Measurements from ENCODE around the gene MSMO1.
"Not testable (repeated sequence)": the region's sequence is repeated elsewhere in the genome, so short reads cannot be mapped to it uniquely, and the experiment has no call there.

Gene MSMO1

GRCh38 chr4:165331359-165331758, 3.9 kb downstream of the MSMO1 start:
- peak overlapping the region; percentile 56 for H3K9ac ChIP-seq (ENCODE audit: insufficient read length, low read depth)
- TF ChIP-seq YY1 (IDR thresholded peaks at IDR 0.05; ENCODE audit: insufficient read depth, insufficient read length) (no peak), ZNF274 (IDR thresholded peaks at IDR 0.05; ENCODE audit: low read depth, low read length) (no peak), SUZ12 (IDR thresholded peaks at IDR 0.05; ENCODE audit: extremely low read depth, insufficient read depth, insufficient read length) (no peak)

GRCh38 chr4:165331823-165332222, 4.4 kb downstream of the MSMO1 start:
- Histone ChIP-seq H3K9ac (ENCODE audit: insufficient read length, low read depth) (peak overlapping the region; percentile 56), H3K36me3 (ENCODE audit: insufficient read depth, insufficient read length, low read length) (peaks cover 34% of the 10 kb centered on the region), H3K27me3 (ENCODE audit: insufficient read depth, insufficient read length) (no peaks in the 10 kb centered on the region), H3K4me1 (ENCODE audit: insufficient read depth, insufficient read length) (no peaks in the 10 kb centered on the region), H3K4me3 (ENCODE audit: insufficient read length, low read depth) (peak overlapping the region; percentile 50), H3K9me3 (ENCODE audit: insufficient read depth, low read length) (no peaks in the 10 kb centered on the region)
- no peak for DNase-seq (ENCODE audit: low read depth, low spot score)
- TF ChIP-seq SUZ12 (IDR thresholded peaks at IDR 0.05; ENCODE audit: extremely low read depth, insufficient read depth, insufficient read length), result no peak
- TF ChIP-seq ZNF274 (IDR thresholded peaks at IDR 0.05; ENCODE audit: low read depth, low read length), result no peak
- TF ChIP-seq YY1 (IDR thresholded peaks at IDR 0.05; ENCODE audit: insufficient read depth, insufficient read length), result no peak

More at GRCh38 chr4:165331359-165331758, 3.9 kb downstream of the MSMO1 start:
- DNase-seq (ENCODE audit: low read depth, low spot score), result no peak
- Histone ChIP-seq H3K4me1 (ENCODE audit: insufficient read depth, insufficient read length) (no peaks in the 10 kb centered on the region), H3K9me3 (ENCODE audit: insufficient read depth, low read length) (no peaks in the 10 kb centered on the region), H3K36me3 (ENCODE audit: insufficient read depth, insufficient read length, low read length) (peaks cover 32% of the 10 kb centered on the region), H3K4me3 (ENCODE audit: insufficient read length, low read depth) (peak overlapping the region; percentile 50), H3K27me3 (ENCODE audit: insufficient read depth, insufficient read length) (no peaks in the 10 kb centered on the region)

GRCh38 chr4:165332502-165332901, 5.0 kb downstream of the MSMO1 start:
- Histone ChIP-seq H3K36me3 (ENCODE audit: insufficient read depth, insufficient read length, low read length) (peaks cover 39% of the 10 kb centered on the region), H3K9me3 (ENCODE audit: insufficient read depth, low read length) (no peaks in the 10 kb centered on the region), H3K9ac (ENCODE audit: insufficient read length, low read depth) (no peak overlapping the region), H3K4me3 (ENCODE audit: insufficient read length, low read depth) (peak overlapping the region; percentile 50), H3K4me1 (ENCODE audit: insufficient read depth, insufficient read length) (no peaks in the 10 kb centered on the region), H3K27me3 (ENCODE audit: insufficient read depth, insufficient read length) (no peaks in the 10 kb centered on the region)
- no peak for DNase-seq (ENCODE audit: low read depth, low spot score)
- TF ChIP-seq ZNF274 (IDR thresholded peaks at IDR 0.05; ENCODE audit: low read depth, low read length), result no peak
- TF ChIP-seq SUZ12 (IDR thresholded peaks at IDR 0.05; ENCODE audit: extremely low read depth, insufficient read depth, insufficient read length), result no peak
- no peak for TF ChIP-seq YY1 (IDR thresholded peaks at IDR 0.05; ENCODE audit: insufficient read depth, insufficient read length)

- Histone ChIP-seq H3K4me1 (ENCODE audit: insufficient read depth, insufficient read length) (no peaks in the 10 kb centered on the region), H3K9ac (ENCODE audit: insufficient read length, low read depth) (no peak overlapping the region), H3K9me3 (ENCODE audit: insufficient read depth, low read length) (no peaks in the 10 kb centered on the region), H3K4me3 (ENCODE audit: insufficient read length, low read depth) (no peak overlapping the region), H3K36me3 (ENCODE audit: insufficient read depth, insufficient read length, low read length) (peaks cover 62% of the 10 kb centered on the region), H3K27me3 (ENCODE audit: insufficient read depth, insufficient read length) (no peaks in the 10 kb centered on the region)
- TF ChIP-seq ZNF274 (IDR thresholded peaks at IDR 0.05; ENCODE audit: low read depth, low read length) (no peak), SUZ12 (IDR thresholded peaks at IDR 0.05; ENCODE audit: extremely low read depth, insufficient read depth, insufficient read length) (no peak)
- no peak for DNase-seq (ENCODE audit: low read depth, low spot score)
These were observed 7.8 kb downstream of the MSMO1 start for GRCh38 chr4:165335163-165335703.

- TF ChIP-seq ZNF274 (IDR thresholded peaks at IDR 0.05; ENCODE audit: low read depth, low read length) (no peak), SUZ12 (IDR thresholded peaks at IDR 0.05; ENCODE audit: extremely low read depth, insufficient read depth, insufficient read length) (no peak), YY1 (IDR thresholded peaks at IDR 0.05; ENCODE audit: insufficient read depth, insufficient read length) (no peak)
- Histone ChIP-seq H3K4me1 (ENCODE audit: insufficient read depth, insufficient read length) (no peaks in the 10 kb centered on the region), H3K9ac (ENCODE audit: insufficient read length, low read depth) (no peak overlapping the region), H3K36me3 (ENCODE audit: insufficient read depth, insufficient read length, low read length) (peaks cover 69% of the 10 kb centered on the region), H3K4me3 (ENCODE audit: insufficient read length, low read depth) (no peak overlapping the region), H3K27me3 (ENCODE audit: insufficient read depth, insufficient read length) (no peaks in the 10 kb centered on the region), H3K9me3 (ENCODE audit: insufficient read depth, low read length) (no peaks in the 10 kb centered on the region)
- no peak for DNase-seq (ENCODE audit: low read depth, low spot score)
These were observed 9.3 kb downstream of the MSMO1 start for GRCh38 chr4:165336743-165337142.

- H3K9me3 ChIP-seq (ENCODE audit: insufficient read depth, low read length); DNase-seq (ENCODE audit: low read depth, low spot score); H3K9ac ChIP-seq (ENCODE audit: insufficient read length, low read depth); H3K4me1 ChIP-seq (ENCODE audit: insufficient read depth, insufficient read length); H3K4me3 ChIP-seq (ENCODE audit: insufficient read length, low read depth); H3K27me3 ChIP-seq (ENCODE audit: insufficient read depth, insufficient read length): not testable (repeated sequence)
- peaks cover 48% of the 10 kb centered on the region for H3K36me3 ChIP-seq (ENCODE audit: insufficient read depth, insufficient read length, low read length)
These were observed 14.9 kb downstream of the MSMO1 start for GRCh38 chr4:165342340-165342739.

GRCh38 chr4:165343353-165344191, 16.1 kb downstream of the MSMO1 start:
- Histone ChIP-seq H3K4me1 (ENCODE audit: insufficient read depth, insufficient read length) (no peaks in the 10 kb centered on the region), H3K36me3 (ENCODE audit: insufficient read depth, insufficient read length, low read length) (peaks cover 36% of the 10 kb centered on the region)

More at GRCh38 chr4:165343353-165344191, 16.1 kb downstream of the MSMO1 start:
- Histone ChIP-seq H3K27me3 (ENCODE audit: insufficient read depth, insufficient read length) (no peaks in the 10 kb centered on the region), H3K4me3 (ENCODE audit: insufficient read length, low read depth) (no peak overlapping the region), H3K9ac (ENCODE audit: insufficient read length, low read depth) (no peak overlapping the region), H3K9me3 (ENCODE audit: insufficient read depth, low read length) (no peaks in the 10 kb centered on the region)
- no peak for DNase-seq (ENCODE audit: low read depth, low spot score)
- TF ChIP-seq ZNF274 (IDR thresholded peaks at IDR 0.05; ENCODE audit: low read depth, low read length) (no peak), YY1 (IDR thresholded peaks at IDR 0.05; ENCODE audit: insufficient read depth, insufficient read length) (no peak)
